Activated CD8-positive, alpha-beta T cell treated with anti-CD3 and anti-CD28 coated beads, Interleukin-2, amount 10 ng/mL, durations not matched to agents 7 days and 5 days (primary cell): ENCODE data around the gene CCN2. TPM values are rescaled to one million over a fixed set of nuclear protein-coding genes. Genes with fewer than 3 reads are reported as not detected.

Source experiments
- total RNA-seq, 2 experiments: library from RNA; stranded (reverse); gene quantifications; one replicate each; pipeline ENCODE4 v1.2.3, GENCODE V29; 2021

Gene CCN2
- total RNA-seq, 2 experiments from 2014 or later = not detected

Other genes with a start within 250 kb of the CCN2 start
- not detected for gene OR2A4, start 250.0 kb downstream of the CCN2 start, total RNA-seq
- gene CTAGE9, start 240.4 kb downstream of the CCN2 start, total RNA-seq = not detected
- under 1 TPM; 0.29 to 0.50 TPM for gene ENPP1, start 143.4 kb downstream of the CCN2 start, total RNA-seq